ENCODE results near the gene XKRX. TPM values are rescaled to one million over a fixed set of nuclear protein-coding genes. Genes with fewer than 3 reads are reported as not detected.
A peak's percentile ranks its signal among the peaks of the same experiment; 100 is the strongest.

Gene XKRX
- 10 to 100 TPM; 37.9 to 68.9 (median 51.3) TPM for total RNA-seq

- H3K4me3 ChIP-seq (ENCODE audit: low read depth, poor library complexity, severe bottlenecking): peak within 1 kb of the TSS; percentile 15
- 0 to 37% methylated on average over 7 to 51 of the region's 51 CpGs for WGBS, 2 donors
- DNase-seq (ENCODE audit: low spot score in 2 of 2): peak in 1 of 2 donors; percentile 14
- intact Hi-C loops (cut with DNase I; ENCODE audit: low total_unique reads): no loop called here
- no peak for TF ChIP-seq CTCF (IDR thresholded peaks at IDR 0.05)
- TF ChIP-seq POLR2A (IDR thresholded peaks at IDR 0.05): no peak
Measured at GRCh38 chrX:100928660-100929613, at the start of gene XKRX. XKRX (minus strand) TSS chrX:100928917; CDS start chrX:100928304, 613 bp downstream.

GRCh38 chrX:100976211-100976610 lies 47.5 kb upstream of the XKRX start:
- no peak for DNase-seq (ENCODE audit: low spot score in 2 of 2)
- TF ChIP-seq POLR2A (IDR thresholded peaks at IDR 0.05) (no peak), CTCF (IDR thresholded peaks at IDR 0.05) (no peak)
- no peak overlapping the region for H3K4me3 ChIP-seq (ENCODE audit: low read depth, poor library complexity, severe bottlenecking)
- 92 to 96% methylated on average over 1 of the region's 1 CpG for WGBS, 2 donors
- intact Hi-C loops (cut with DNase I; ENCODE audit: low total_unique reads): no loop called here

- TF ChIP-seq CTCF (IDR thresholded peaks at IDR 0.05): no peak
- no peak overlapping the region for H3K4me3 ChIP-seq (ENCODE audit: low read depth, poor library complexity, severe bottlenecking)
- 93 to 96% methylated on average over 3 of the region's 3 CpGs for WGBS, 2 donors
- intact Hi-C loops (cut with DNase I; ENCODE audit: low total_unique reads): no loop called here
- DNase-seq (ENCODE audit: low spot score in 2 of 2): no peak
Measured at GRCh38 chrX:100975212-100975611, 46.5 kb upstream of the XKRX start.

- WGBS, 2 donors: 92 to 96% methylated on average over 9 to 19 of the region's 19 CpGs
- TF ChIP-seq CTCF (IDR thresholded peaks at IDR 0.05): no peak
- no peak for TF ChIP-seq POLR2A (IDR thresholded peaks at IDR 0.05)
- intact Hi-C loops (cut with DNase I; ENCODE audit: low total_unique reads): no loop called here
- H3K4me3 ChIP-seq (ENCODE audit: low read depth, poor library complexity, severe bottlenecking): no peak overlapping the region
- DNase-seq (ENCODE audit: low spot score in 2 of 2): no peak
Measured at GRCh38 chrX:100973411-100973810, 44.7 kb upstream of the XKRX start.

GRCh38 chrX:100969936-100970335 lies 41.2 kb upstream of the XKRX start:
- TF ChIP-seq POLR2A (IDR thresholded peaks at IDR 0.05) (no peak), CTCF (IDR thresholded peaks at IDR 0.05) (no peak)
- intact Hi-C loops (cut with DNase I; ENCODE audit: low total_unique reads): no loop called here
- 44 to 47% methylated on average over 1 of the region's 1 CpG for WGBS, 2 donors
- no peak for DNase-seq (ENCODE audit: low spot score in 2 of 2)
- no peak overlapping the region for H3K4me3 ChIP-seq (ENCODE audit: low read depth, poor library complexity, severe bottlenecking)
